M059J (cell line): ENCODE data around the gene RGS3. TPM values are rescaled to one million over a fixed set of nuclear protein-coding genes. Genes with fewer than 3 reads are reported as not detected.

Experiments
- DNase-seq: peaks from one replicate; pipeline ENCODE4 v3.0.0-alpha.2; 2012; ENCODE audit warnings: low read depth
- total RNA-seq: library from RNA; depleted of rRNA; stranded (reverse); fragments of >200 nt; shearing (Covaris generic); gene quantifications from 2 replicates; pipeline ENCODE4 v1.2.3, GENCODE V29; 2014

RGS3 gene
- total RNA-seq, 1 experiment from 2014 or later = 137 TPM

- DNase-seq = peak; percentile 80
Measured at GRCh38 chr9:113600023-113600823, 136.7 kb downstream of the RGS3 start.

GRCh38 chr9:113600871-113601614, 137.5 kb downstream of the RGS3 start:
- no peak for DNase-seq

- DNase-seq = no peak
Measured at GRCh38 chr9:113601656-113602055, 138.1 kb downstream of the RGS3 start.

- peak; percentile 84 for DNase-seq
Measured at GRCh38 chr9:113602126-113603047, 138.9 kb downstream of the RGS3 start.

- DNase-seq = no peak
Measured at GRCh38 chr9:113603048-113603375, 139.5 kb downstream of the RGS3 start.

- DNase-seq = no peak
Measured at GRCh38 chr9:113603773-113604172, 140.2 kb downstream of the RGS3 start.

- DNase-seq = no peak
Measured at GRCh38 chr9:113604393-113604792, 140.9 kb downstream of the RGS3 start.

- DNase-seq = no peak
Measured at GRCh38 chr9:113606510-113606909, 143.0 kb downstream of the RGS3 start.

GRCh38 chr9:113608082-113608685, 144.7 kb downstream of the RGS3 start:
- no peak for DNase-seq

GRCh38 chr9:113609562-113610318, 146.2 kb downstream of the RGS3 start:
- DNase-seq = peak; percentile 62

- no peak for DNase-seq
Measured at GRCh38 chr9:113611461-113612215, 148.1 kb downstream of the RGS3 start.

GRCh38 chr9:113612216-113612747, 148.8 kb downstream of the RGS3 start:
- no peak for DNase-seq

GRCh38 chr9:113612828-113613227, 149.3 kb downstream of the RGS3 start:
- no peak for DNase-seq

GRCh38 chr9:113613815-113614413, 150.4 kb downstream of the RGS3 start:
- no peak for DNase-seq

GRCh38 chr9:113614843-113615648, 151.5 kb downstream of the RGS3 start:
- no peak for DNase-seq

GRCh38 chr9:113616116-113616515, 152.6 kb downstream of the RGS3 start:
- DNase-seq = no peak

GRCh38 chr9:113616621-113617496, 153.3 kb downstream of the RGS3 start:
- DNase-seq = no peak

- peak; percentile 41 for DNase-seq
Measured at GRCh38 chr9:113617550-113617949, 154.0 kb downstream of the RGS3 start.
